Jurkat, Clone E6-1 (cell line): ENCODE results near the gene TMX3.

Experiments
- DNase-seq: peaks from one replicate; pipeline ENCODE4 v3.0.0-alpha.2; 2011; ENCODE audit warnings: low read depth, low spot score
- H3K4me3 ChIP-seq: 2 replicates; pipeline ENCODE4 v1.5.1; 2011; ENCODE audit warnings: mild to moderate bottlenecking, low read length, control low read depth, moderate library complexity

The TMX3 gene

DNA sequence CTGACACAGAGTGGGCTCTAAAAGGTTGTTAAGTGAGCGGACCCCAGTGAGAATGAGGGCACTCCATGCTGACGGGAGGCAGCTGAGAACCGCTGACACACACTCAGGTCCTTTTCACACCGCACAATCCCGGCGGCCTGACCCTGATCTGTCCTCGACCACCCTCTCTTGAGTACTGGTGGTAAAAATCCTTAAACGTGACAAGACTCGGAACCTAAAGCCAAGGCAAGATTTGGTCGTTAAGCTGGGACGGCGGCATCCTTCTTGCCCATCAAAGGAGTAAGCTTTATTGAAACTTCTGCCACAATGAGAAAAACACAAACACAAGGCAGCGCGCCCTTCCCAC, 569 bp downstream of the TMX3 start:
- no peak for DNase-seq

DNA sequence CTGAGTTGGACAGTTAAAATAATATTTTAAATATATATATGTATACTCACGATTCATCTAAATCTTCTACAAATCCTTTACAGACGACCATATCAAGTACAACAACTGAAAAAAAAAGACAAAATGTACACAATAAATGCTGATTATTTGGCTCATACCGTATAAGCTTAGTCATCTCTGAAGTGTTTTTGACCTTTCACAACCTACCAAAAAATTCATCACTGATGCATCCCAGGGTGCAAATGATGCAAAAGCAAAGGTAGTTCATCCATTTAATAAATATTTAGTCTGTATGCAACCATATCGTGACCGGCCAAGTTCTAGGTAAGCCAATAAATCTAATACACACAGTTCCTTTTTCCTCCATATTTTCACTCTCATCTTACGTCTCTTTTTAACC, 1.1 kb downstream of the TMX3 start:
- DNase-seq = no peak

More for the DNA sequence above, 569 bp downstream of the TMX3 start:
- H3K4me3 ChIP-seq = peak overlapping the region; percentile 89

DNA sequence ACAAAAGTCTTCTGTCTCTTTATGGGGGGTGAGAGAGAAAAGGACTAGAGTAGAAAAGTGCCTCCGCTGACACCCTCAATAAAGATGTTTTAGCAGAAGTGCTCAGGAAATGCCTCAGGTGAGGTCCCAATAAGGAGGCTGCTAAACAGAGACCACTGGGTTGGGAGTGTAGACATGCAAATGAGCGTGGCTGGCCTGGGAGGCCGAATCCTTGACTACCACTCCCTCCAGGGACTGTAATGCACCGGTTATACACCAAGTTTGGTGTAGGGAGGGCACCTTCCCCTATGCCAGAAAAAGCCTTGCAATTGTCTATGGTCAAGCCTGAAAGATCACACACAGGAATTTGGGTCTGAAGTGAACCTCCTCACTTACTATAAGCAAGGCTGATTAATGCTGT, 1.8 kb downstream of the TMX3 start:
- H3K4me3 ChIP-seq = no peak overlapping the region
- no peak for DNase-seq

More for the DNA sequence above, 1.1 kb downstream of the TMX3 start:
- H3K4me3 ChIP-seq = peak overlapping the region; percentile 89

DNA sequence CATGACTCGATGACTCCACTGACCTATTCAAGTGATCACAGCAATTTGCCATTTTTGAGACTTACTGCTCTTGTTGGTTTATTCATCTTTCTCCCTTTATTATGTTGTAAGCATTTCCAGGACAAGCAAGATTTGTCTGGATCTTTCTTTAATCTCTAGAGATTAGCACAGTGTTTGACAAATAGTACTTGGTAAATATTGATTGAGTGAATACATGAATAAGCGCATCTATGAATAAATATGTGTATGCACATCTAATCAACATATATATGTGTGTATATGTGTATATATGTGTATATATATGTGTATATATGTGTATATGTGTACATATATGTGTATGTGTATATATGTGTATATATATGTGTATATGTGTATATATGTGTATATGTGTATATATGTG, 7.3 kb downstream of the TMX3 start:
- no peak overlapping the region for H3K4me3 ChIP-seq
- no peak for DNase-seq

DNA sequence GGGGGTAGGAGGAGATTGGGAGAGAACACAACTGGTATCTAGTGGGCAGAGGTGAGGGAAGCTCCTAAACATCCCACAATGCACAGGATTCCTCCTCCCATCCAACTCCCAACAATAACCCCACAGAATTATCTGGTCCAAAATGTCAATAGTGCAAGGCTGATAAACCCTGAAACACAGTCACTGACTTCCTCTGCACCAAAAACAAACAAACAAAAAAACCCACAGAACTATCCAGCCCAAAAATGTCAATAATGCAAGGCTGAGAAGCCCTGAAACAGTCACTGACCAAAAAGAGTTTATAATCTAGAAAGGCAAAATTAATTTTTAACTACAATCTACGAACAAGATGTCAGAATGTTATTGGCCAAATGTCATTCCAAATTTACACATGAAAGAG, 9.8 kb downstream of the TMX3 start:
- H3K4me3 ChIP-seq = no peak overlapping the region
- DNase-seq = no peak

DNA sequence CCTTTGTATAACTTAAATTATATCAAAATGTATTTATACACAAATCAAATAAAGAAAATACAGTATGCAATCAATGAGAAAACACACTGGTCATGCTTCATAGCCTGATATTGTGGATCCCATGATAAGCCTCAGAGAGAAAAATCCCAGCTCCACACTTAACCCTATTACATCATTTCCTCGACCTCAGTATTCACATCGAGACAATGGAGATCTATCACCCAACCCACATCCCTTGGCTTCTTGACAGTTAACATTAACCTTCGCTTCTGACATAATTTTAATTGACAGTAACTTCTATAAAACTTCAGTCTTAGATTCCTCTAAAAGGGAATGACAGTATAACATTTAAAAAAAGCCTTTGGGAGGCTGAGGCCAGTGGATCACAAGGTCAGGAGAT, 11.6 kb downstream of the TMX3 start:
- H3K4me3 ChIP-seq = no peak overlapping the region
- peak; percentile 20 for DNase-seq

DNA sequence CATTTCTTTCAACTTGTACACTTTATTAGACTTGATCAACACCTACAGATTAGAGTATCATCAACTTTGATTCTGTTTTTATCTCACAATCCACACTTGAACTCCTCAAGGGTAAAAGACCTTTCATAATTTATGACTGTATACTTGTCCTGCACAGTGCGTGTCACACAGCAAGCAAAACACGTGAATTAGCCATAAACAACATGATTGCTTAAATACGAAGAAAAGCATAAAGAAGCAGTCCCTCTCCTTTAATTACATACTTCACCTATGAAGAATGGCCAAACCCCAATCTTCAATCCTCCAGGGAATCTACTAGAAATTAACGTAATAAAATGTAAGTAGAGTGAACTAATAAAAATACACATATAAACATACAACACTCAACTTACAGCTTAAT, 13.6 kb downstream of the TMX3 start:
- no peak overlapping the region for H3K4me3 ChIP-seq
- no peak for DNase-seq

DNA sequence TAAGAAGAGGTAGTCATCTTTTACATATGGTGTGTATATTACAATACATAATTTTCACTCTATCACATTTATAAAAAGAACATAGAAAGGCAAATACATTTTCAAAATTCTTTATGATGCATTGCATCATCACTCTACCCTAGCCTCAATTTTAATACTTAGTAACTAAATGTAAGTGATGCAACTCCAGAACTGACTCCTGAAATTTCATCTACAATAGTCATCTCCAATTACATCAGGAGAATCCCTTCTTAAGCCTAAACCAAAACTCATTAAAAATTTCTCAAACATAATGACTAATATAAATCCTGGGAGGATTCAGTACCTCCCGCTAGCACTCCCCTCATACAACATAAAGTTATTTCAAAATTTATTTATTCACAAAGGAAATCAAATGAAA, 15.9 kb downstream of the TMX3 start:
- no peak overlapping the region for H3K4me3 ChIP-seq
- DNase-seq = no peak

DNA sequence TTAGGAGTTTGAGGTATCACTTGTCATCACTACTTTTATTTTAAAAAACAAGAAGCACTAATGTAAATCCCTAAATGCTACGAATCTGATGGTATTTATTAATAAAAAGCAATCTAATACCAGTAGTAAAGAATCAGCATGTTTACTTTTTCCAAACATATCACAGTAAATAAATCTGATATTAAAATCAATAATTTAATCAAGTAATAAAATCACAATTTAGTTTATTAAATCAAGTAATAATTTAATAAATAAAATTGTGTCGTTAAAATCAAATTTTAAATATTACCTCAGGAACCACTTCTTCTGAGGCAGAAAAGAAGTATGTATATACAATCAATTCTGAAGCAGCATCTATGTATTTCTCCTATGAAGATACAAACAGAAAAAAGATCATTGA, 18.0 kb downstream of the TMX3 start:
- no peak overlapping the region for H3K4me3 ChIP-seq
- no peak for DNase-seq

DNA sequence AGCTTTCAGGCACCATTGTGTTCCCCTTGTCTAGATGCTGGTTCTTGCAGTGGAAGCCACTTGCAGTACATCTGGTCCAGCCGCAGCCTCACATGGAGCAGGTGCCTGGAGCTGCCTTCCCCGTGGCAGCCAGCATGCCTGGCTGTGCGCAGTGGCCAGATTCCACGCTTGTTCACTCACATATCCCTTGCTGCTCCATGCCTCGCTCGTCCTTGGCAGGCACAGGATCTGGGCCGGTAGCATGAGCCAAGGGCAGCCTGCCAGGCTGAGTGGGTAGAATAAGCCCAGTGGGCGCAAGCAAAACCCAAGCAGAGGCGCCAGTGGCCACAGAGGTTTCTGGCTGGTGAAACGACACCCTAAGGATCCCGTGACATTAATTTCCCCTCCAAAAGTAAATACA, 20.6 kb downstream of the TMX3 start:
- no peak for DNase-seq
- H3K4me3 ChIP-seq = no peak overlapping the region

DNA sequence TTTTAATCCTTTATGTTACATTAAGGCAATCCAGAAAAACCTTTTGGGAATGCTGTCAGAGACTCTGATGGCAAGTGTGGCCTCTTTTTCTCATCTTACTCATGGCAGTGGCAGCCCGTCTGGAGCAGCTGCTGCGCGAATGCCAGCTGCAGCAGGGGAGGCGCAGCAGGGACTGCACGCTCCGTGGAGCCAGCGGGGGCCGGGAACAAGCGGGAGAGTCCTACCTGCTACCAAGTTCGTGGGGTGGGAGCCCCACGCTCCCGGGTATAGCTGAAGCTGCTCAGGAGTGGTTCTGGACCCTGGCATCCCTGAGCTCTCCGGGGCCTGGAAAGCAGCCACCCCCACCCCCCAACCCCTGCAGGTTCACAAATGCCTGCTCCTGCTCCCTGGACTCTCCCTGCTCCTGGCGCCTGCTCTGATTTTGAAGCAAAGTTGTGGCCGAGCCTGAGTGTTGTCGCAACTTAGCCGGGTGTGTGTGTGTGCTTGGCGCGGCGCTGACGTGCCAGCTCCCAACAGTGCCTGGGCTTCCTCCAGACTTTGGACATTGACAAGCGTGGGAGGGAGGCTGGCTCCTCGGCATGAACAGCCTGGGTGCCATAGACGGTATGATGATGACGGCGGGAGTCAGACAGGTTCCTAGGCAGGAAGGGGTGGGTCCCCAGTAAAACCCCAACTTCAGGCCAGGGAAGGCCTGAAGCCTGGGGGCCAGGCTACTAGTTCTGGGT, 21.7 kb downstream of the TMX3 start:
- no peak for DNase-seq
- H3K4me3 ChIP-seq = no peak overlapping the region

DNA sequence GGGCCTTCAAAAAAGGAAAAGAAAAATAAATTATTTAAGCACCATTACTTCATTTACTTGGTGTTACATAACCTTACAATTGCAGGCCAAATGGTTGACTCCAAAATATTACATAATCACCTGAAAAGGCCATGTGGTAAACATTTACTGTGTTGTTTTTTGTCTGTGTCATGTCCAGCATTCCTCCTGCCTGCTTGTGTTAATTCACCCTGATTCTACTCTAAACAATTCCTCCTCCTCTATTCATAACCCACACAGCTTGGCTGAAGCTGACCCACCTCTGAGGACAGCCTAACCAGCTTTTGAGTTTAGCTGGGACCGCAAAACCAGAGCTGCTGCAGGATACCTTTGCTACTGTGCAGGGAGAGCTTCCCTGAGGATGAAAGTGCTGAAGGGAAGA, 35.4 kb downstream of the TMX3 start:
- no peak overlapping the region for H3K4me3 ChIP-seq
- no peak for DNase-seq

DNA sequence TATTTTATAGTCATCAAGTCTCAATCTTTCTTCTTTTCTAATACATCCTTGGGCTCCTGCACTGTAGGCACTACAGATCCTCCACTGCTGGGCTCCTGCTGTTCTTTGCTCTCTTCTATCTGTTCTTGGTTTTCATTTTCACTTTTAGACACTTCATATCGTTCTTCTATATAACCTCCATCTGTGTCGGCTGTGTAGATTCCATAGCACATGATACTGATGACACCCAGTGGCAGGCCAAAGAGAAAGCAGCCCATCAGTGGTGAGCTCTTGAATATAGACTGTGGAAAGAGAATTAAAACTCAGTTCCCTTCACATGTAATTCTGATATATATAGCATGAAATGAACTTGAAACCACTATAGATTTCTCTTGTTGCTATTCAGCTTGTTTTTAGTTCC, 38.0 kb downstream of the TMX3 start:
- H3K4me3 ChIP-seq = no peak overlapping the region
- no peak for DNase-seq

DNA sequence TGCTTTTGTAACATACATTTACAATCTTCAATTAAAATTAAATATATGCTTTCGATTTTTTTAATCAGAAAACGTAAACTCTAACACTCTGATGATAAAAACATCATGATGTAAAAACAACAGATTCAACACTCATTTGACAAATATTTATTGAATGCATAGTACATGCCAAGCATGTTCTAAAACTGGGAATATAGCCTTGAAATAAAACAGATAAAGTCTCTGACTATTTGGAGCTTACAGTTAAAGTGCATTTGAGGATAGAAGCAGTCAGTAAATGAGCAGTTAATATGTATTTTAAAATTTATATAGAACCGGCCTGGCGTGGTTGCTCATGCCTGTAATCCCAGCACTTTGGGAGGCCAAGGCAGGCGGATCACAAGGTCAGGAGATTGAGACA, 47.8 kb downstream of the TMX3 start:
- DNase-seq = no peak
- no peak overlapping the region for H3K4me3 ChIP-seq

DNA sequence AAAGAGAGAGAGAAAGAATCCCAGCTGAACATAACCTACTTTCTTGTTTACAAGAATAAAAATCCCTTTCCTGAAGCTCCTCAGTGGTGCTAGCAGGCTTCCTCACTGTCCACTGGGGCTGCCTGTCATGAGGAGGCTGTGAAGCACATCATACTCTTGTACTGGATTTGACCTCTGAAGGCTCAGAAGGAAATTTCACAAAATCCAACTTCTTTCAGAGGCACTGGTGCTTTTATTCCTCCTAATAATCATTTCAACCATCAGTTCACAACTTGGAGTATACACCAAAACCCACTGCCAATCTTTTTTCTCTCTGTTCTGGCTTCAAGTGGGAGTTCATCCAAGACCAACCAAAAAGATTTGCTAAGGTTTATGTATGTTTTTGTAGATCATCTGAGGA, 48.5 kb downstream of the TMX3 start:
- H3K4me3 ChIP-seq = no peak overlapping the region
- no peak for DNase-seq

DNA sequence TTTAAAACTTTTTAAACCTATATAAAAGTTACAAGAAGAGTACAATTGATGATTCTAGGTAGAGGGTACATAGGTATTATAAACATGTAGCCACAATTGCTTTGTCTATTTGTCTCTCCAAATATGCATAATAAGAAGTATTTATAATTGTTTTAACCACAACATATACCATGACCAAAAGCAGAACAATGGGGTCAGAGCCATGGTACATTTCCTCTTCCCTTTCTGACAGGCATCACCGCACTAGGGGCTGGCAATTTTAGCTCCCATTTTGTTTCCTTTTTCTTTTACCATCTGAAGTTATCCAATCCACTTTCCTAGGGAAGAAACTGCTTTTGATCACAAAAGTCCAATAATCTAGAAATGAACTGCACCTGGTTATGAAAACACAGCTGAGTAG, 49.3 kb downstream of the TMX3 start:
- DNase-seq = no peak
- H3K4me3 ChIP-seq = no peak overlapping the region

DNA sequence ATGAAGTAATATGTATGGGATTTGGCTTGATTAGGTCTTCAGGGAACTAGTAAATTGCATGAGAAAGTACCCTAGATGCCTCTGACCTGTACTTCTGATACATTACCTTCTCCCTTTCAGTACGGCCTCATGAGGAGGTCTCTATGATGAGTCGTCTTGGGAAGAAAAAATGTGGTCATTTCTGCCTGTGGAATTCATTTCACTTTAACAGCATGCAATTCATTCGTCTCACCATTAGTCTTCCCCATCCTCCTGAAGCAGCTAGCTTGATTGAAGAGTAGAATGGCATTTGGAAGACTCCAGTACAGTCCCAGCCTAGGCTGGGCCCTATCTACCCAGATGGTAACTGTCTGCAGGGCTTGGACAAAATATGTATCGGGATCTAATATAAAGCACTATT, 52.2 kb downstream of the TMX3 start:
- DNase-seq = peak; percentile 8
- H3K4me3 ChIP-seq = no peak overlapping the region

DNA sequence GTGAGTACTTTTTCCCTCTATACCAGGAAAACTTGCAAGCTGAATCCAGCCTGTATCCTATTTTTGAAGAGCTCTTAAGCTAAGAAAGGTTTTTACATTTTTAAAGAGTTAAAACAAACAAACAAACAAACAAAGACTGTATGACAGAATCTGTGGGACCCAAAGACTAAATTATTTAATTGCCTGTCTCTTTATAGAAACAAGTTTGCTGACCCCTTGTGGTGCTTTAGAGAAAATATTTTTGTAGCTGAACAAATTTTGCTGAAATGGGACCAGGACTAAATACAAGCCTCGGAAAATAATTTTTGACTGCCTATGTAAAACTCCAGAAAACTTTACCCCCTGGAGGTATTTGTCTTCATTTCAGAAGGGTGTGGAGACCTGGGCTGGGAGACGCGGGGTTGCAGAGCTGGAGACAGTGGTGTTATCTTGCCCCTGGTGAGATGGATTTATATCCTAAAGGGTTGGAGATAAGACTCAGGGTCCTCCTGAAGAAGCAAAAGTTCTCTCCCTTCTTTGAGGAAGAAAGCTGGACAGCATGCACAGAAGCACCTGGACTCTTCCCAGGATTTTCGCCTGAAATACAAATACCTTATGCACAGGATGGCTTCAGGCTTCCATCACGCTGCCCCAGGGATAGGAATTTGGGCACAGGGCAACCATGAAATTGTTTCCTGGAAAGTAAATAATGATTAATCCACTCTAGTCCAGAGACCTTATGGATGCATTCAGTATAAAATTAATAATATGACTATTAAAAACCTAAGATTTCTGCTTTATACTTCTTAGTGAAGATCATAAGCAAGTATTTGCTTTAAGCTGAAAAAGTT, 54.3 kb downstream of the TMX3 start:
- DNase-seq = peak; percentile 27

DNA sequence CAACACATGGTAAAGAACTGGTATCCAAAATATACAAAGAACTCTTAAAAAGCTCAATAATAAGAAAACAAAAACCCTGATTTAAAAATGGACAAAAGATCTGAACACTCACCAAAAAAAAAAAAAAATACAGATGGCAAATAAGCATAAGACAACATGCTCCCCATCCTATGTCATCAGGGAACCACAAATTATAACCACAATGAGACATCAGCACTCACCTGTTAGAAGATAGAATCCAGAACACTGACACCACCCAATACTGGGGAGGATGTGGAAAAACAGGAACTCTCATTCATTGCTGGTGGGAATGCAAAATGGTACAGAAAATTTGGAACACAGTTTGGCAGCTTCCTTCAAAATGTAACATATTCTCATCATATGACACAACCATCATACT, 66.7 kb downstream of the TMX3 start:
- no peak overlapping the region for H3K4me3 ChIP-seq
- DNase-seq = no peak

More for the DNA sequence above, 54.3 kb downstream of the TMX3 start:
- H3K4me3 ChIP-seq = no peak overlapping the region

DNA sequence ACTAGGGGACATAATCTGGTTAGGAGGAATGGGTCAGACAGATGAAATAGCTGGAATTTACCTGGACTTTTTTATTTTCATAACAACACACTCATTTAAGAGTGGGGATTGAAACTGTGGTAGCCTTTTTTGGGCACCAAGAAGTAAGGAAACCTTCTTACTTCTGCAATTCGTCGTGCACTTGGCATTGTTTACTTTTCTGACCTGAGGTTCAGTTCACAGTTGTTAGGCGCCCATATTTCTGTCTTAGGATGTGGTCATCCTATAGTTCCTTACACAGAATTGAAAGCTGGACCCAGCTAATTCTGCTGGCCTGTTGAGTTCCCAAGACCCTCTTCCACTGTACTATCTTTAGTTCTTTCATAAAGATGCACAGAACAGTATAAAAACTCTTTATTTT, 72.9 kb downstream of the TMX3 start:
- DNase-seq = no peak
- H3K4me3 ChIP-seq = no peak overlapping the region

DNA sequence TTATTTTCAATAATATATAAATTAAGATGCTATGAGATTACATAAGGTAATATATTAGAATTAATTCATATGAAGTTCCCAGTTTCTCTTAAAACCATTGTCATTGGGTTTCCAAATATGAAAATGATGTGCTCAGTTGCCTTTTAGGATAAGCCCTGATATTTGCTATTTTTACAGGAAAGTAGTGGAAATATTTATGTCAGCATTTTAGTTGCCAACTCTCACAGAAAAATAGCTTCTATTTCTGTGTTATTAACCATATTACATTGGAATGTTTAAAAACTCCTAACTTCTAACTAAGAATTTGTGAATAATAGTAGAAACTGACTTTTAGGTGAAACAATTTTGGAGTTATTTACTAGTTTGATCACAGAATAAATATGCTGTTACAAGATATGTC, 74.0 kb downstream of the TMX3 start:
- H3K4me3 ChIP-seq = no peak overlapping the region
- DNase-seq = no peak
